HepG2 (cell line): Measurements from ENCODE around the gene PODN. TPM values are rescaled to one million over a fixed set of nuclear protein-coding genes. Genes with fewer than 3 reads are reported as not detected.

Source experiments
- ATAC-seq: fragments of 200-7000 bp; cut with Tn5 transposase; 3 replicates; pipeline ENCODE4 v1.9.1; 2020; ENCODE audit warnings: mild to moderate bottlenecking, moderate library complexity
- BruUV-seq: library from RNA; stranded (reverse); fragments of 400-500 nt; replicated peaks from 2 replicates; lab custom pipeline; 2021; lab: Mats Ljungman, UMichigan
- CTCF ChIA-PET: fragments of 300-600 bp; formaldehyde crosslinking; extraction: SDS; loops from one replicate; lab custom pipeline; 2021; ENCODE audit warnings: low total read pairs, inconsistent platforms, low intra/inter-chr PET ratio; lab: Yijun Ruan, JAX
- POLR2A ChIA-PET: fragments of 350-600 bp; sonication (Branson Sonifier 250); formaldehyde crosslinking; loops from one replicate; lab custom pipeline; 2020; ENCODE audit warnings: antibody characterized with exemption, inconsistent platforms; lab: Yijun Ruan, JAX
- DNase-seq: peaks from one replicate; pipeline ENCODE4 v3.0.0-alpha.2; 2015; ENCODE audit warnings: low spot score
- FAIRE-seq: peaks from 3 replicates; lab custom pipeline; 2011; peaks lifted over from hg19 to GRCh38; lab: Jason Lieb, UNC
- H2AFZ ChIP-seq: one replicate; pipeline ENCODE4 v1.6.1; 2011; ENCODE audit warnings: low read length, inconsistent platforms
- H3K27ac ChIP-seq: fragments of 300-600 bp; 3 replicates; pipeline ENCODE4 v1.8.0; 2011; ENCODE audit warnings: mixed run types, mild to moderate bottlenecking, mixed read lengths, low read length, inconsistent platforms; ENCODE audit not compliant: insufficient read depth; ENCODE audit errors: extremely low read length
- H3K27me3 ChIP-seq, 2 experiments: fragments of 200-600 bp in 1 of 2; 2 replicates in 1 of 2; 3 replicates in 1 of 2; pipeline versions ENCODE4 v1.6.0 to v1.8.0; 2011; ENCODE audit warnings: low read length in 2 of 2, mild to moderate bottlenecking in 2 of 2, moderate library complexity in 2 of 2, inconsistent platforms in 1 of 2; ENCODE audit not compliant: insufficient read depth in 2 of 2, control insufficient read depth in 1 of 2
- H3K36me3 ChIP-seq, 2 experiments: fragments of 200-600 bp in 1 of 2; replicated peaks in 1 of 2; 2 replicates in 1 of 2; 3 replicates in 1 of 2; pipeline versions ENCODE4 v1.5.1 to v1.8.0; 2011; ENCODE audit warnings: low read length in 2 of 2, inconsistent platforms in 1 of 2; ENCODE audit not compliant: insufficient read depth in 2 of 2, control insufficient read depth in 1 of 2
- H3K4me1 ChIP-seq: 2 replicates; pipeline ENCODE4 v1.5.1; 2012; ENCODE audit warnings: low read length, inconsistent platforms; ENCODE audit not compliant: insufficient read depth
- H3K4me2 ChIP-seq: 2 replicates; pipeline ENCODE4 v1.6.0; 2011; ENCODE audit warnings: low read depth, low read length, inconsistent platforms
- H3K4me3 ChIP-seq, 3 experiments: fragments of 200-600 bp in 1 of 3; sonication (generic), shearing (Covaris generic) in 1 of 3; replicated peaks in 1 of 3; 2 replicates each; pipeline ENCODE4 v1.5.1; 2011 to 2016; ENCODE audit warnings: low read length in 3 of 3, inconsistent platforms in 2 of 3, low read depth in 2 of 3, mild to moderate bottlenecking in 2 of 3, control low read depth in 1 of 3, mixed read lengths in 1 of 3; ENCODE audit not compliant: insufficient read depth in 1 of 3
- H3K79me2 ChIP-seq: one replicate; pipeline ENCODE4 v1.6.1; 2011; ENCODE audit warnings: low read length, inconsistent platforms; ENCODE audit not compliant: insufficient read depth
- H3K9ac ChIP-seq: 2 replicates; pipeline ENCODE4 v1.6.0; 2011; ENCODE audit warnings: mild to moderate bottlenecking, low read depth, low read length, inconsistent platforms; ENCODE audit not compliant: insufficient read depth
- H3K9me3 ChIP-seq: 2 replicates; pipeline ENCODE4 v1.5.1; 2012; ENCODE audit warnings: mild to moderate bottlenecking, low read length
- H4K20me1 ChIP-seq: 2 replicates; pipeline ENCODE4 v1.6.0; 2011; ENCODE audit warnings: inconsistent platforms, mild to moderate bottlenecking, low read length, moderate library complexity; ENCODE audit not compliant: insufficient read depth
- DMTF1 ChIP-seq: sonication (generic); formaldehyde crosslinking; IDR thresholded peaks from 2 replicates; pipeline ENCODE4 v1.4.0; 2020; ENCODE audit warnings: mild to moderate bottlenecking, missing genetic modification reagents
- HNF1A ChIP-seq, 2 experiments: sonication (generic) in 1 of 2; formaldehyde crosslinking in 1 of 2; IDR thresholded peaks; 2 replicates each; pipeline versions ENCODE4 v1.4.0 to v1.6.1; 2016 to 2020; ENCODE audit warnings: borderline replicate concordance in 1 of 2, low read depth in 1 of 2, mild to moderate bottlenecking in 1 of 2, missing genetic modification reagents in 1 of 2
- PHF5A ChIP-seq: IDR thresholded peaks from one replicate; pipeline ENCODE4 v1.6.1; 2018; ENCODE audit warnings: low read depth, missing genetic modification reagents; ENCODE audit not compliant: unreplicated experiment
- RXRA ChIP-seq: sonication (generic); formaldehyde crosslinking; IDR thresholded peaks from 2 replicates; pipeline ENCODE4 v1.5.1; 2020; ENCODE audit warnings: missing genetic modification reagents
- TGIF2 ChIP-seq: IDR thresholded peaks from 2 replicates; pipeline ENCODE4 v1.6.1; 2016; ENCODE audit warnings: control low read depth, missing compliant biosample characterization
- ZNF816 ChIP-seq: sonication (generic); formaldehyde crosslinking; IDR thresholded peaks from 2 replicates; pipeline ENCODE4 v1.8.0; 2022; ENCODE audit warnings: missing genetic modification reagents, mild to moderate bottlenecking, borderline replicate concordance
- WGBS: methylation state at CpG from one replicate; pipeline ENCODE4 v1.1.6; 2017; ENCODE audit warnings: low lambda C conversion rate; 5-methylcytosine and 5-hydroxymethylcytosine counted together
- in situ Hi-C: cut with HindIII; loops from 2 replicates; pipeline ENCODE4 v1.10.0; 2017; ENCODE audit warnings: low pct_unique_long_range_greater_than_20kb; ENCODE audit not compliant: extremely low pct_ligation_motif_present
- intact Hi-C: fragments of 100-400 bp; cut with micrococcal nuclease; formaldehyde crosslinking; loops from one replicate; pipeline ENCODE4 v1.10.0; 2022; ENCODE audit not compliant: unreplicated experiment
- polyA plus RNA-seq, 8 experiments: library from polyadenylated mRNA; depleted of rRNA in 3 of 8; stranded (reverse) in 7 of 8; unstranded in 1 of 8; fragments of >200 nt; fragmentation: Illumina TruSeq in 4 of 8; extraction: Trizol in 4 of 8; gene quantifications; 2 replicates each; pipeline versions ENCODE4 v1.2.1 to v1.2.3, GENCODE V29; 2011 to 2016; ENCODE audit warnings: low read depth in 4 of 8, missing spikeins in 1 of 8, mixed read lengths in 1 of 8; ENCODE audit not compliant: insufficient read depth in 1 of 8
- total RNA-seq, 5 experiments: library from RNA; depleted of rRNA; stranded (reverse); fragments of >200 nt; fragmentation: Illumina TruSeq; extraction: Trizol; gene quantifications; 2 replicates each; pipeline ENCODE4 v1.2.3, GENCODE V29; 2016; ENCODE audit warnings: low read depth in 1 of 5

Gene PODN
- total and polyA plus RNA-seq, 2 of the 13 experiments (the other 11 are each of a cell fraction or from before 2014, with no cell fraction given), result 0.13 TPM; not detected in 1

GRCh38 chr1:53026254-53026653 lies 35.8 kb upstream of the PODN start:
- H4K20me1 ChIP-seq, result peaks cover 2% of the 10 kb centered on the region; the same call in 1 of the 2 replicates
- FAIRE-seq, result no peak
- no TSS peak for BruUV-seq
- no peak for ATAC-seq
- POLR2A ChIA-PET, result no interaction called here
- H3K9ac ChIP-seq, result no peak overlapping the region
- DNase-seq, result no peak
- no peak overlapping the region for H2AFZ ChIP-seq
- CTCF ChIA-PET, result no interaction called here
- H3K79me2 ChIP-seq, result peaks cover 14% of the 10 kb centered on the region
- no peak for TF ChIP-seq DMTF1 (CRISPR knock-in tag)
- TF ChIP-seq PHF5A (CRISPR knock-in tag), result no peak
- no peak for TF ChIP-seq TGIF2
- TF ChIP-seq HNF1A (IDR thresholded peaks at IDR 0.05; ENCODE audit: low read depth), result no peak
- TF ChIP-seq HNF1A (CRISPR knock-in tag; IDR thresholded peaks at IDR 0.05; ENCODE audit: borderline replicate concordance), result no peak
- no peak for TF ChIP-seq RXRA
- TF ChIP-seq ZNF816, result 0 out of 2 replicates have a peak, but pooled peaks have one; percentile 56
- H3K9me3 ChIP-seq, result no peaks in the 10 kb centered on the region
- in situ Hi-C loops, result no loop called here
- intact Hi-C loops, result no loop called here
- H3K4me3 ChIP-seq, result no peak overlapping the region
- no peak overlapping the region for H3K27ac ChIP-seq
- H3K4me1 ChIP-seq, result peaks cover 22% of the 10 kb centered on the region
- H3K27me3 ChIP-seq, result no peaks in the 10 kb centered on the region
- no peak overlapping the region for H3K4me2 ChIP-seq
- 100% methylated on average over 2 of the region's 2 CpGs for WGBS
- peaks cover 0 to 17% of the 10 kb centered on the region in 2 experiments; a peak in 4 of 5 replicates for H3K36me3 ChIP-seq
